GM12878 (cell line): ENCODE results near the gene GNRHR. TPM values are rescaled to one million over a fixed set of nuclear protein-coding genes. Genes with fewer than 3 reads are reported as not detected.

Experiments
- ATAC-seq: fragments of 200-7000 bp; cut with Tn5 transposase; 3 replicates; pipeline ENCODE4 v1.9.1; 2020; ENCODE audit warnings: mild to moderate bottlenecking, moderate library complexity
- BruUV-seq: library from RNA; stranded (reverse); fragments of 400-500 nt; replicated peaks from 2 replicates; lab custom pipeline; 2021; lab: Mats Ljungman, UMichigan
- CTCF ChIA-PET: fragments of 300-600 bp; sonication (Branson Sonifier 250); formaldehyde crosslinking; extraction: SDS; loops from one replicate; lab custom pipeline; 2021; ENCODE audit warnings: inconsistent platforms; lab: Yijun Ruan, JAX
- POLR2A ChIA-PET: fragments of 350-600 bp; formaldehyde crosslinking; extraction: SDS; loops from one replicate; lab custom pipeline; 2021; ENCODE audit warnings: inconsistent platforms; lab: Charles Lee
- RAD21 ChIA-PET: fragments of 300-600 bp; sonication (Branson Sonifier 250); formaldehyde crosslinking; loops from one replicate; lab custom pipeline; 2023; ENCODE audit warnings: antibody characterized with exemption; ENCODE audit not compliant: unreplicated experiment; lab: Charles Lee
- SMC1A ChIA-PET: fragments of 300-600 bp; sonication (Branson Sonifier 250); formaldehyde crosslinking; loops from one replicate; lab custom pipeline; 2023; ENCODE audit not compliant: unreplicated experiment, uncharacterized antibody; lab: Charles Lee
- DNase-seq: peaks from one replicate; pipeline ENCODE4 v3.0.0-alpha.2; 2011; ENCODE audit warnings: low read depth, low spot score
- FAIRE-seq: peaks from 3 replicates; lab custom pipeline; 2011; peaks lifted over from hg19 to GRCh38; lab: Jason Lieb, UNC
- H2AFZ ChIP-seq: 2 replicates; pipeline ENCODE4 v1.6.0; 2011; ENCODE audit warnings: low read depth, low read length, control low read depth; ENCODE audit not compliant: control insufficient read depth
- H3K27ac ChIP-seq: 2 replicates; pipeline ENCODE4 v1.5.1; 2011; ENCODE audit warnings: control low read depth; ENCODE audit not compliant: control insufficient read depth, insufficient read depth
- H3K27me3 ChIP-seq, 2 experiments: replicated peaks in 1 of 2; 2 replicates each; pipeline versions ENCODE4 v1.6.0 to v1.6.1; 2011; ENCODE audit warnings: low read length in 1 of 2; ENCODE audit not compliant: control insufficient read depth in 2 of 2, insufficient read depth in 2 of 2
- H3K36me3 ChIP-seq, 2 experiments: 2 replicates each; pipeline ENCODE4 v1.5.1; 2011; ENCODE audit warnings: low read length in 1 of 2; ENCODE audit not compliant: control insufficient read depth in 2 of 2, insufficient read depth in 2 of 2
- H3K4me1 ChIP-seq: 2 replicates; pipeline ENCODE4 v1.6.1; 2011; ENCODE audit warnings: mild to moderate bottlenecking, low read length, moderate library complexity, mixed read lengths; ENCODE audit not compliant: control insufficient read depth, insufficient read depth
- H3K4me2 ChIP-seq: 2 replicates; pipeline ENCODE4 v1.6.0; 2011; ENCODE audit warnings: control low read depth; ENCODE audit not compliant: control insufficient read depth, insufficient read depth
- H3K4me3 ChIP-seq: fragments of 200-600 bp; sonication (generic); 2 replicates; pipeline ENCODE4 v1.5.1; 2016
- H3K79me2 ChIP-seq: 2 replicates; pipeline ENCODE4 v1.6.0; 2011; ENCODE audit warnings: low read length; ENCODE audit not compliant: control insufficient read depth, insufficient read depth
- H3K9ac ChIP-seq: 2 replicates; pipeline ENCODE4 v1.8.0; 2011; ENCODE audit warnings: low read length, control low read depth, mixed read lengths; ENCODE audit not compliant: control insufficient read depth, insufficient read depth
- H3K9me3 ChIP-seq: replicated peaks from 3 replicates; pipeline ENCODE4 v1.5.1; 2011; ENCODE audit warnings: mild to moderate bottlenecking, low read length; ENCODE audit not compliant: control insufficient read depth, insufficient read depth
- H4K20me1 ChIP-seq: 2 replicates; pipeline ENCODE4 v1.6.0; 2011; ENCODE audit not compliant: control insufficient read depth, insufficient read depth
- LARP7 ChIP-seq: fragments of 450-650 bp; IDR thresholded peaks from 2 replicates; pipeline ENCODE4 v1.6.1; 2017; ENCODE audit warnings: mild to moderate bottlenecking
- ZNF24 ChIP-seq: fragments of 450-650 bp; IDR thresholded peaks from 2 replicates; pipeline ENCODE4 v1.6.1; 2017; ENCODE audit warnings: antibody characterized with exemption, mild to moderate bottlenecking
- ZNF687 ChIP-seq: fragments of 450-650 bp; IDR thresholded peaks from 2 replicates; pipeline ENCODE4 v1.6.1; 2017; ENCODE audit warnings: mild to moderate bottlenecking, moderate library complexity
- WGBS: methylation state at CpG from one replicate; pipeline ENCODE4 v1.1.6; 2016; ENCODE audit warnings: low lambda C conversion rate; ENCODE audit not compliant: insufficient replicate concordance, insufficient coverage; ENCODE audit errors: missing lambda C conversion rate; 5-methylcytosine and 5-hydroxymethylcytosine counted together
- in situ Hi-C: fragments of 300-500 bp; cut with MboI; formaldehyde crosslinking; loops from 9 replicates; pipeline ENCODE4 v1.14.3; 2018; ENCODE audit warnings: mixed read lengths
- intact Hi-C: fragments of 100-400 bp; cut with micrococcal nuclease; formaldehyde crosslinking; loops from one replicate; pipeline ENCODE4 v1.14.2; 2022; ENCODE audit not compliant: unreplicated experiment
- polyA plus RNA-seq, 11 experiments: library from polyadenylated mRNA; depleted of rRNA in 4 of 11; unstranded in 6 of 11; stranded (reverse) in 5 of 11; fragments of >200 nt; fragmentation: Nextera tagmentation in 4 of 11; fragmentation: Illumina TruSeq in 1 of 11; extraction: Ambion mirVana in 4 of 11; extraction: Trizol in 1 of 11; gene quantifications; 1 replicate in 1 of 11; 2 replicates in 10 of 11; pipeline versions ENCODE4 v1.2.1 to v1.2.3, GENCODE V29; 2011 to 2016; ENCODE audit warnings: inconsistent platforms in 2 of 11, missing spikeins in 2 of 11, low read depth in 1 of 11
- total RNA-seq, 4 experiments: library from RNA; depleted of rRNA in 3 of 4; stranded (reverse); fragments of >200 nt in 3 of 4; fragmentation: Illumina TruSeq in 1 of 4; extraction: Trizol in 1 of 4; gene quantifications; 2 replicates each; pipeline versions ENCODE4 v1.2.1 to v1.2.3, GENCODE V29; 2013 to 2021
- TF ChIP-seq, protein P1 (sequence below): fragments of 450-650 bp; IDR thresholded peaks from 2 replicates; pipeline ENCODE4 v1.6.1; 2017; ENCODE audit warnings: mild to moderate bottlenecking, moderate library complexity
- TF ChIP-seq, protein P2 (sequence below): fragments of 450-650 bp; formaldehyde crosslinking; IDR thresholded peaks from 2 replicates; pipeline ENCODE4 v1.4.0; 2020; ENCODE audit warnings: mild to moderate bottlenecking, moderate library complexity

The GNRHR gene
- total and polyA plus RNA-seq, 10 of the 15 experiments (the other 5 are each of a cell fraction or from before 2014, with no cell fraction given) = 0.02 to 0.12 (median 0.08) TPM; not detected in 7

- no peak for DNase-seq
- Histone ChIP-seq H2AFZ (no peak overlapping the region), H3K9ac (peak overlapping the region; percentile 98; the same call in 1 of the 2 replicates), H3K4me3 (peak overlapping the region; percentile 77), H3K4me2 (peak overlapping the region; percentile 60), H3K27ac (peak overlapping the region; percentile 90; the same call in 1 of the 2 replicates), H3K36me3 (peaks cover 0 to 12% of the 10 kb centered on the region in 2 experiments; a peak in 1 of 4 replicates), H3K9me3 (peaks cover 18% of the 10 kb centered on the region), H3K79me2 (peaks cover 78% of the 10 kb centered on the region), H3K4me1 (no peaks in the 10 kb centered on the region), H3K27me3 (no peaks in the 10 kb centered on the region), H4K20me1 (no peaks in the 10 kb centered on the region)
- RAD21 ChIA-PET = interaction anchor here (1.5 to 1.7 kb wide), 2 partner anchors 156 to 158 kb away, joined by 7 to 9 read pairs; no protein-coding TSS in a partner anchor
- no peak for ATAC-seq
- CTCF ChIA-PET = interaction anchor here (1.0 to 3.5 kb wide), 8 partner anchors 9 to 158 kb away, joined by 3 to 18 read pairs (median 4); partner anchors contain the start of gene CENPC
- FAIRE-seq = no peak
- SMC1A ChIA-PET = interaction anchor here (1.1 to 5.1 kb wide), 8 partner anchors 12 to 158 kb away, joined by 3 to 33 read pairs (median 8); partner anchors contain the start of gene STAP1
- TF ChIP-seq, protein P1, sequence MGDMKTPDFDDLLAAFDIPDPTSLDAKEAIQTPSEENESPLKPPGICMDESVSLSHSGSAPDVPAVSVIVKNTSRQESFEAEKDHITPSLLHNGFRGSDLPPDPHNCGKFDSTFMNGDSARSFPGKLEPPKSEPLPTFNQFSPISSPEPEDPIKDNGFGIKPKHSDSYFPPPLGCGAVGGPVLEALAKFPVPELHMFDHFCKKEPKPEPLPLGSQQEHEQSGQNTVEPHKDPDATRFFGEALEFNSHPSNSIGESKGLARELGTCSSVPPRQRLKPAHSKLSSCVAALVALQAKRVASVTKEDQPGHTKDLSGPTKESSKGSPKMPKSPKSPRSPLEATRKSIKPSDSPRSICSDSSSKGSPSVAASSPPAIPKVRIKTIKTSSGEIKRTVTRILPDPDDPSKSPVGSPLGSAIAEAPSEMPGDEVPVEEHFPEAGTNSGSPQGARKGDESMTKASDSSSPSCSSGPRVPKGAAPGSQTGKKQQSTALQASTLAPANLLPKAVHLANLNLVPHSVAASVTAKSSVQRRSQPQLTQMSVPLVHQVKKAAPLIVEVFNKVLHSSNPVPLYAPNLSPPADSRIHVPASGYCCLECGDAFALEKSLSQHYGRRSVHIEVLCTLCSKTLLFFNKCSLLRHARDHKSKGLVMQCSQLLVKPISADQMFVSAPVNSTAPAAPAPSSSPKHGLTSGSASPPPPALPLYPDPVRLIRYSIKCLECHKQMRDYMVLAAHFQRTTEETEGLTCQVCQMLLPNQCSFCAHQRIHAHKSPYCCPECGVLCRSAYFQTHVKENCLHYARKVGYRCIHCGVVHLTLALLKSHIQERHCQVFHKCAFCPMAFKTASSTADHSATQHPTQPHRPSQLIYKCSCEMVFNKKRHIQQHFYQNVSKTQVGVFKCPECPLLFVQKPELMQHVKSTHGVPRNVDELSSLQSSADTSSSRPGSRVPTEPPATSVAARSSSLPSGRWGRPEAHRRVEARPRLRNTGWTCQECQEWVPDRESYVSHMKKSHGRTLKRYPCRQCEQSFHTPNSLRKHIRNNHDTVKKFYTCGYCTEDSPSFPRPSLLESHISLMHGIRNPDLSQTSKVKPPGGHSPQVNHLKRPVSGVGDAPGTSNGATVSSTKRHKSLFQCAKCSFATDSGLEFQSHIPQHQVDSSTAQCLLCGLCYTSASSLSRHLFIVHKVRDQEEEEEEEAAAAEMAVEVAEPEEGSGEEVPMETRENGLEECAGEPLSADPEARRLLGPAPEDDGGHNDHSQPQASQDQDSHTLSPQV = peak; percentile 60; the same call in 1 of the 2 replicates
- peak; percentile 50; the same call in 1 of the 2 replicates for TF ChIP-seq ZNF687
- TF ChIP-seq ZNF24 = no peak
- no peak for TF ChIP-seq LARP7
- TF ChIP-seq, protein P2, sequence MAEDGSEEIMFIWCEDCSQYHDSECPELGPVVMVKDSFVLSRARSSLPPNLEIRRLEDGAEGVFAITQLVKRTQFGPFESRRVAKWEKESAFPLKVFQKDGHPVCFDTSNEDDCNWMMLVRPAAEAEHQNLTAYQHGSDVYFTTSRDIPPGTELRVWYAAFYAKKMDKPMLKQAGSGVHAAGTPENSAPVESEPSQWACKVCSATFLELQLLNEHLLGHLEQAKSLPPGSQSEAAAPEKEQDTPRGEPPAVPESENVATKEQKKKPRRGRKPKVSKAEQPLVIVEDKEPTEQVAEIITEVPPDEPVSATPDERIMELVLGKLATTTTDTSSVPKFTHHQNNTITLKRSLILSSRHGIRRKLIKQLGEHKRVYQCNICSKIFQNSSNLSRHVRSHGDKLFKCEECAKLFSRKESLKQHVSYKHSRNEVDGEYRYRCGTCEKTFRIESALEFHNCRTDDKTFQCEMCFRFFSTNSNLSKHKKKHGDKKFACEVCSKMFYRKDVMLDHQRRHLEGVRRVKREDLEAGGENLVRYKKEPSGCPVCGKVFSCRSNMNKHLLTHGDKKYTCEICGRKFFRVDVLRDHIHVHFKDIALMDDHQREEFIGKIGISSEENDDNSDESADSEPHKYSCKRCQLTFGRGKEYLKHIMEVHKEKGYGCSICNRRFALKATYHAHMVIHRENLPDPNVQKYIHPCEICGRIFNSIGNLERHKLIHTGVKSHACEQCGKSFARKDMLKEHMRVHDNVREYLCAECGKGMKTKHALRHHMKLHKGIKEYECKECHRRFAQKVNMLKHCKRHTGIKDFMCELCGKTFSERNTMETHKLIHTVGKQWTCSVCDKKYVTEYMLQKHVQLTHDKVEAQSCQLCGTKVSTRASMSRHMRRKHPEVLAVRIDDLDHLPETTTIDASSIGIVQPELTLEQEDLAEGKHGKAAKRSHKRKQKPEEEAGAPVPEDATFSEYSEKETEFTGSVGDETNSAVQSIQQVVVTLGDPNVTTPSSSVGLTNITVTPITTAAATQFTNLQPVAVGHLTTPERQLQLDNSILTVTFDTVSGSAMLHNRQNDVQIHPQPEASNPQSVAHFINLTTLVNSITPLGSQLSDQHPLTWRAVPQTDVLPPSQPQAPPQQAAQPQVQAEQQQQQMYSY (CRISPR knock-in tag) = 0 out of 2 replicates have a peak, but pooled peaks have one; percentile 21
- no TSS peak for BruUV-seq
- 69% methylated on average over 2 of the region's 2 CpGs for WGBS
- intact Hi-C loops (loop anchor here (5.0 kb wide), 1 partner anchor 645 kb away; no protein-coding TSS in a partner anchor), in situ Hi-C loops (loop anchor here (10.0 kb wide), 1 partner anchor 643 kb away; no protein-coding TSS in a partner anchor)
- POLR2A ChIA-PET = interaction anchor here (1.5 to 3.3 kb wide), 2 partner anchors 126 to 158 kb away, joined by 5 to 18 read pairs; partner anchors contain the start of gene CENPC
Measured at GRCh38 chr4:67702166-67702565, 52.0 kb downstream of the GNRHR start.
